Colonic mucosa (tissue), 4 donors: Measurements from ENCODE around the gene ARF3. TPM values are rescaled to one million over a fixed set of nuclear protein-coding genes. Genes with fewer than 3 reads are reported as not detected.

Experiments
- DNase-seq: peaks from one replicate; pipeline ENCODE4 v3.0.0-alpha.2; 2020
- H3K27ac ChIP-seq: fragments of 200-600 bp; one replicate; pipeline ENCODE4 v1.8.0; 2021
- H3K27me3 ChIP-seq: fragments of 200-600 bp; one replicate; pipeline ENCODE4 v1.8.0; 2021
- H3K36me3 ChIP-seq: fragments of 200-600 bp; one replicate; pipeline ENCODE4 v1.8.0; 2021
- H3K4me1 ChIP-seq: fragments of 200-600 bp; one replicate; pipeline ENCODE4 v1.8.0; 2021; ENCODE audit warnings: mild to moderate bottlenecking
- H3K4me3 ChIP-seq: fragments of 200-600 bp; one replicate; pipeline ENCODE4 v1.8.0; 2021
- H3K9ac ChIP-seq, 2 donors: one replicate each; pipeline ENCODE4 v1.7.0; 2013; ENCODE audit warnings: control low read depth in 2 of 2, low read depth in 2 of 2, low read length in 2 of 2
- H3K9me3 ChIP-seq: fragments of 200-600 bp; one replicate; pipeline ENCODE4 v1.8.0; 2021
- CTCF ChIP-seq: fragments of 200-600 bp; IDR thresholded peaks from one replicate; pipeline ENCODE4 v1.8.0; 2022; ENCODE audit warnings: antibody characterized with exemption, mild to moderate bottlenecking
- intact Hi-C: fragments of 100-400 bp; cut with DNase I; formaldehyde crosslinking; loops from one replicate; pipeline ENCODE4 v1.14.1; 2022
- total RNA-seq, 2 donors: library from RNA; stranded (reverse); fragmentation: NEBNext Ultra II Directional in 1 of 2; extraction: Animal tissue kit (Norgen Biotek cat#: 25700) in 1 of 2; gene quantifications; one replicate each; pipeline ENCODE4 v1.2.1, GENCODE V29; 2021
- donor health status: healthy.
- donor health status: DM: no; HTN: no; CAD: no.
- donor health status: DM: no; HTN: no; CAD: no.

The ARF3 gene
- total RNA-seq, 2 donors from 2014 or later = 255 to 261 TPM

- H3K9ac ChIP-seq = no peak overlapping the region
- H3K27me3 ChIP-seq = no peaks in the 10 kb centered on the region
- intact Hi-C loops = loop anchor here (5.0 kb wide), 1 partner anchor 38 kb away; the partner anchor contains the start of gene WNT1
- H3K9me3 ChIP-seq = no peaks in the 10 kb centered on the region
- no peak for DNase-seq
- no peak overlapping the region for H3K4me3 ChIP-seq
- H3K27ac ChIP-seq = no peak overlapping the region
- no peak for TF ChIP-seq CTCF
- peaks cover 20% of the 10 kb centered on the region for H3K36me3 ChIP-seq
- no peaks in the 10 kb centered on the region for H3K4me1 ChIP-seq
Observed at GRCh38 chr12:48938805-48939204, 18.5 kb downstream of the ARF3 start.

GRCh38 chr12:48937170-48937569 lies 20.1 kb downstream of the ARF3 start:
- H3K27me3 ChIP-seq = no peaks in the 10 kb centered on the region
- peaks cover 20% of the 10 kb centered on the region for H3K36me3 ChIP-seq
- intact Hi-C loops = loop anchor here (5.0 kb wide), 1 partner anchor 40 kb away; the partner anchor contains the start of gene WNT1
- H3K4me3 ChIP-seq = no peak overlapping the region
- H3K4me1 ChIP-seq = no peaks in the 10 kb centered on the region
- no peaks in the 10 kb centered on the region for H3K9me3 ChIP-seq
- no peak for TF ChIP-seq CTCF
- no peak for DNase-seq
- H3K9ac ChIP-seq = no peak overlapping the region
- H3K27ac ChIP-seq = no peak overlapping the region

GRCh38 chr12:48936379-48936979 lies 20.8 kb downstream of the ARF3 start:
- intact Hi-C loops = loop anchor here (5.0 kb wide), 1 partner anchor 41 kb away; the partner anchor contains the start of gene WNT1
- TF ChIP-seq CTCF = peak; percentile 94
- no peaks in the 10 kb centered on the region for H3K9me3 ChIP-seq
- peaks cover 20% of the 10 kb centered on the region for H3K36me3 ChIP-seq
- H3K27ac ChIP-seq = no peak overlapping the region
- peak; percentile 85 for DNase-seq
- H3K27me3 ChIP-seq = no peaks in the 10 kb centered on the region
- H3K4me1 ChIP-seq = no peaks in the 10 kb centered on the region
- no peak overlapping the region for H3K9ac ChIP-seq
- H3K4me3 ChIP-seq = no peak overlapping the region

- Histone ChIP-seq H3K4me3 (no peak overlapping the region), H3K27ac (no peak overlapping the region), H3K9me3 (no peaks in the 10 kb centered on the region), H3K36me3 (peaks cover 12% of the 10 kb centered on the region), H3K4me1 (no peaks in the 10 kb centered on the region), H3K9ac (no peak overlapping the region), H3K27me3 (no peaks in the 10 kb centered on the region)
- DNase-seq = no peak
- TF ChIP-seq CTCF = no peak
- intact Hi-C loops = no loop called here
Observed at GRCh38 chr12:48934312-48934706, 23.0 kb downstream of the ARF3 start.

GRCh38 chr12:48933664-48934311 lies 23.5 kb downstream of the ARF3 start:
- peaks cover 12% of the 10 kb centered on the region for H3K36me3 ChIP-seq
- no peaks in the 10 kb centered on the region for H3K9me3 ChIP-seq
- H3K27me3 ChIP-seq = no peaks in the 10 kb centered on the region
- intact Hi-C loops = no loop called here
- no peak for DNase-seq
- H3K9ac ChIP-seq = no peak overlapping the region
- no peaks in the 10 kb centered on the region for H3K4me1 ChIP-seq
- no peak overlapping the region for H3K4me3 ChIP-seq
- H3K27ac ChIP-seq = no peak overlapping the region
- TF ChIP-seq CTCF = no peak
